ENCODE measurements around the gene BRD7.

DNA sequence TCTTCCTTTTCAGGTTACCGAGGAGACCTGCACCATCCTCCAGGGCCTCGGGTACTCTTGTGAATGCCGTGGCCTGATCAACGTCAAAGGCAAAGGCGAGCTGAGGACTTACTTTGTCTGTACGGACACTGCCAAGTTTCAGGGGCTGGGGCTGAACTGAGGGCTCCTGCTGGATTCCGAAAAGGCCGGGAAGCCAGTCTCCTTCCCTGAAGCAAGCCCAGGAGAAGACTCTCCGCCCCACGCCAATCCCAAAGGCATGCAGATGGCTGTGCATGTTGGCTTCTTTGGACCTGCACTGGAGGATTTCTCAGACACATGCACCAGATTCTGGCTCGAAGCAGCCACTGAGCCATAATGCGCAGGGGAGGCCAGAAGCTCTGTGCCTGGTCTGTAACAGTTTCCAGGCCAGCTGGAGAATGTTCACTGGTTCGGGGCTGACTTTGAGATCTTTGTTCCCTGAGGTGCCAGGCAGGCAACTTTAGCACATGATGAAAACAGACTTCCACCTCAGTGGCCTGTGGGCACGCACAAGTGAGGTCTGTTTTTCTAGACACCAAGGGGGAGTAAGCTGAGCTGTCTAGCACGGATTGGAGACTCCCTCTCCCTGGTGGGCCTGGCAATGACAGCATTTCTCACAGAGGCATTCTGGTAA is 53.3 kb downstream of the BRD7 start:
- TF ChIP-seq EZH2 (IDR thresholded peaks at IDR 0.05; ENCODE audit: borderline replicate concordance, low read length), result no peak
- TF ChIP-seq, protein P1, sequence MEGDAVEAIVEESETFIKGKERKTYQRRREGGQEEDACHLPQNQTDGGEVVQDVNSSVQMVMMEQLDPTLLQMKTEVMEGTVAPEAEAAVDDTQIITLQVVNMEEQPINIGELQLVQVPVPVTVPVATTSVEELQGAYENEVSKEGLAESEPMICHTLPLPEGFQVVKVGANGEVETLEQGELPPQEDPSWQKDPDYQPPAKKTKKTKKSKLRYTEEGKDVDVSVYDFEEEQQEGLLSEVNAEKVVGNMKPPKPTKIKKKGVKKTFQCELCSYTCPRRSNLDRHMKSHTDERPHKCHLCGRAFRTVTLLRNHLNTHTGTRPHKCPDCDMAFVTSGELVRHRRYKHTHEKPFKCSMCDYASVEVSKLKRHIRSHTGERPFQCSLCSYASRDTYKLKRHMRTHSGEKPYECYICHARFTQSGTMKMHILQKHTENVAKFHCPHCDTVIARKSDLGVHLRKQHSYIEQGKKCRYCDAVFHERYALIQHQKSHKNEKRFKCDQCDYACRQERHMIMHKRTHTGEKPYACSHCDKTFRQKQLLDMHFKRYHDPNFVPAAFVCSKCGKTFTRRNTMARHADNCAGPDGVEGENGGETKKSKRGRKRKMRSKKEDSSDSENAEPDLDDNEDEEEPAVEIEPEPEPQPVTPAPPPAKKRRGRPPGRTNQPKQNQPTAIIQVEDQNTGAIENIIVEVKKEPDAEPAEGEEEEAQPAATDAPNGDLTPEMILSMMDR (conservative IDR thresholded peaks at IDR 0.05 in 1 of 2, IDR thresholded peaks at IDR 0.05 in 1 of 2; ENCODE audit: extremely low read depth in 1 of 2, insufficient read depth in 1 of 2, low read depth in 1 of 2, low read length in 2 of 2), result no peak

Data from mammary epithelial cell (primary cell).